Central memory CD8-positive, alpha-beta T cell (primary cell): Measurements from ENCODE around the gene C1QBP.

Source experiments
- ATAC-seq: fragments of 150-1000 bp; cut with Tn5 transposase; replicated peaks from 2 replicates; pipeline ENCODE4 v1.10.0; 2022; ENCODE audit warnings: mild to moderate bottlenecking, moderate FRiP score, moderate number of reproducible peaks; ENCODE audit not compliant: poor library complexity, severe bottlenecking; ENCODE audit errors: extremely low read depth
- DNase-seq, 2 donors: peaks; one replicate each; pipeline ENCODE4 v3.0.0; 2021; ENCODE audit warnings: low spot score in 2 of 2
- H3K27ac Mint-ChIP-seq: one replicate; pipeline ENCODE4 v1.8.0; 2022; ENCODE audit warnings: low read depth, mild to moderate bottlenecking, moderate library complexity, mixed read lengths
- H3K27me3 Mint-ChIP-seq: one replicate; pipeline ENCODE4 v1.8.0; 2022; ENCODE audit warnings: mixed read lengths
- H3K36me3 Mint-ChIP-seq: one replicate; pipeline ENCODE4 v1.8.0; 2022; ENCODE audit warnings: mild to moderate bottlenecking, moderate library complexity, mixed read lengths; ENCODE audit not compliant: insufficient read depth
- H3K4me1 Mint-ChIP-seq: one replicate; pipeline ENCODE4 v1.8.0; 2022; ENCODE audit warnings: mixed read lengths
- H3K4me3 Mint-ChIP-seq: one replicate; pipeline ENCODE4 v1.8.0; 2022; ENCODE audit warnings: mild to moderate bottlenecking, moderate library complexity, mixed read lengths
- H3K9me3 Mint-ChIP-seq: one replicate; pipeline ENCODE4 v1.8.0; 2022; ENCODE audit warnings: mixed read lengths

Gene C1QBP

GRCh38 chr17:5438716-5439445 is at the start of gene C1QBP:
C1QBP (minus strand) TSS chr17:5439155; CDS start chr17:5439073, 82 bp downstream.
- H3K36me3 Mint-ChIP-seq = peaks cover 31% of the 10 kb centered on the region
- peak within 1 kb of the TSS; percentile 89 for H3K27ac Mint-ChIP-seq
- ATAC-seq = peak; percentile 85
- peak; percentile 91 to 97 for DNase-seq
- H3K4me1 Mint-ChIP-seq = peaks cover 16% of the 10 kb centered on the region
- H3K27me3 Mint-ChIP-seq = no peaks in the 10 kb centered on the region
- H3K9me3 Mint-ChIP-seq = no peaks in the 10 kb centered on the region
- peak within 1 kb of the TSS; percentile 76 for H3K4me3 Mint-ChIP-seq

GRCh38 chr17:5488752-5489151 is 49.8 kb upstream of the C1QBP start:
- Mint-ChIP-seq H3K4me1 (peaks cover 31% of the 10 kb centered on the region), H3K4me3 (no peak overlapping the region), H3K27ac (no peak overlapping the region), H3K27me3 (no peaks in the 10 kb centered on the region), H3K9me3 (no peaks in the 10 kb centered on the region), H3K36me3 (peaks cover 39% of the 10 kb centered on the region)
- DNase-seq (no peak), ATAC-seq (no peak)

GRCh38 chr17:5486206-5487124 is 47.5 kb upstream of the C1QBP start, which contains the start of gene MIS12:
MIS12 (plus strand) TSS chr17:5486566; CDS start chr17:5488863, 2,297 bp downstream.
- Mint-ChIP-seq H3K27me3 (no peaks in the 10 kb centered on the region), H3K36me3 (peaks cover 51% of the 10 kb centered on the region), H3K4me3 (peak within 1 kb of the TSS; percentile 93), H3K4me1 (peaks cover 37% of the 10 kb centered on the region), H3K27ac (peak within 1 kb of the TSS; percentile 97), H3K9me3 (no peaks in the 10 kb centered on the region)
- peak; percentile 88 for ATAC-seq
- DNase-seq = peak; percentile 86 to 96

GRCh38 chr17:5485270-5486205 is 46.6 kb upstream of the C1QBP start, which contains the start of gene DERL2:
DERL2 (minus strand) TSS chr17:5486178; CDS start chr17:5486161, 17 bp downstream.
- H3K36me3 Mint-ChIP-seq = peaks cover 58% of the 10 kb centered on the region
- H3K27me3 Mint-ChIP-seq = no peaks in the 10 kb centered on the region
- peaks cover 37% of the 10 kb centered on the region for H3K4me1 Mint-ChIP-seq
- no peaks in the 10 kb centered on the region for H3K9me3 Mint-ChIP-seq
- peak within 1 kb of the TSS; percentile 97 for H3K27ac Mint-ChIP-seq
- peak within 1 kb of the TSS; percentile 93 for H3K4me3 Mint-ChIP-seq
- DNase-seq (peak in 1 of 2 donors; percentile 33), ATAC-seq (peak; percentile 3)

- H3K4me1 Mint-ChIP-seq = peaks cover 16% of the 10 kb centered on the region
- DNase-seq = no peak
- ATAC-seq = no peak
- no peaks in the 10 kb centered on the region for H3K27me3 Mint-ChIP-seq
- H3K27ac Mint-ChIP-seq = peak overlapping the region; percentile 25
- no peak overlapping the region for H3K4me3 Mint-ChIP-seq
- H3K9me3 Mint-ChIP-seq = no peaks in the 10 kb centered on the region
- peaks cover 69% of the 10 kb centered on the region for H3K36me3 Mint-ChIP-seq
Observed at GRCh38 chr17:5481451-5481850, 42.5 kb upstream of the C1QBP start.

GRCh38 chr17:5480962-5481361 is 42.0 kb upstream of the C1QBP start:
- Mint-ChIP-seq H3K4me3 (no peak overlapping the region), H3K27me3 (no peaks in the 10 kb centered on the region), H3K4me1 (peaks cover 15% of the 10 kb centered on the region), H3K36me3 (peaks cover 70% of the 10 kb centered on the region), H3K9me3 (no peaks in the 10 kb centered on the region), H3K27ac (no peak overlapping the region)
- DNase-seq (no peak), ATAC-seq (no peak)

GRCh38 chr17:5478992-5479391 is 40.0 kb upstream of the C1QBP start:
- Mint-ChIP-seq H3K4me1 (peaks cover 12% of the 10 kb centered on the region), H3K36me3 (peaks cover 76% of the 10 kb centered on the region), H3K27me3 (no peaks in the 10 kb centered on the region)

GRCh38 chr17:5473906-5474305 is 35.0 kb upstream of the C1QBP start:
- Mint-ChIP-seq H3K27ac (no peak overlapping the region), H3K36me3 (peaks cover 59% of the 10 kb centered on the region), H3K9me3 (no peaks in the 10 kb centered on the region), H3K4me3 (no peak overlapping the region), H3K27me3 (no peaks in the 10 kb centered on the region), H3K4me1 (peaks cover 4% of the 10 kb centered on the region)
- ATAC-seq = no peak
- no peak for DNase-seq

More at GRCh38 chr17:5478992-5479391, 40.0 kb upstream of the C1QBP start:
- H3K27ac Mint-ChIP-seq = no peak overlapping the region
- no peak for DNase-seq
- no peak overlapping the region for H3K4me3 Mint-ChIP-seq
- no peak for ATAC-seq
- no peaks in the 10 kb centered on the region for H3K9me3 Mint-ChIP-seq

- H3K4me3 Mint-ChIP-seq = no peak overlapping the region
- no peak for DNase-seq
- no peaks in the 10 kb centered on the region for H3K9me3 Mint-ChIP-seq
- H3K36me3 Mint-ChIP-seq = peaks cover 50% of the 10 kb centered on the region
- H3K4me1 Mint-ChIP-seq = peaks cover 13% of the 10 kb centered on the region
- ATAC-seq = no peak
- H3K27ac Mint-ChIP-seq = no peak overlapping the region
- no peaks in the 10 kb centered on the region for H3K27me3 Mint-ChIP-seq
Observed at GRCh38 chr17:5472511-5472910, 33.6 kb upstream of the C1QBP start.

GRCh38 chr17:5468075-5468473 is 29.1 kb upstream of the C1QBP start:
- no peaks in the 10 kb centered on the region for H3K27me3 Mint-ChIP-seq
- H3K9me3 Mint-ChIP-seq = no peaks in the 10 kb centered on the region
- DNase-seq (no peak), ATAC-seq (peak; percentile 35)
- H3K36me3 Mint-ChIP-seq = peaks cover 15% of the 10 kb centered on the region
- peak overlapping the region; percentile 50 for H3K27ac Mint-ChIP-seq
- H3K4me1 Mint-ChIP-seq = peaks cover 37% of the 10 kb centered on the region
- peak overlapping the region; percentile 73 for H3K4me3 Mint-ChIP-seq

GRCh38 chr17:5467416-5467815 is 28.5 kb upstream of the C1QBP start:
- DNase-seq = no peak
- ATAC-seq = no peak
- peak overlapping the region; percentile 50 for H3K27ac Mint-ChIP-seq

GRCh38 chr17:5466295-5466694 is 27.3 kb upstream of the C1QBP start:
- Mint-ChIP-seq H3K4me1 (peaks cover 37% of the 10 kb centered on the region), H3K27ac (no peak overlapping the region), H3K36me3 (peaks cover 10% of the 10 kb centered on the region), H3K9me3 (no peaks in the 10 kb centered on the region), H3K4me3 (no peak overlapping the region), H3K27me3 (no peaks in the 10 kb centered on the region)
- ATAC-seq (no peak), DNase-seq (no peak)

More at GRCh38 chr17:5467416-5467815, 28.5 kb upstream of the C1QBP start:
- Mint-ChIP-seq H3K27me3 (no peaks in the 10 kb centered on the region), H3K9me3 (no peaks in the 10 kb centered on the region), H3K4me1 (peaks cover 37% of the 10 kb centered on the region), H3K36me3 (peaks cover 13% of the 10 kb centered on the region), H3K4me3 (peak overlapping the region; percentile 73)
